Measurements from ENCODE around the gene HMOX2. TPM values are rescaled to one million over a fixed set of nuclear protein-coding genes. Genes with fewer than 3 reads are reported as not detected.

The HMOX2 gene
- total RNA-seq, result 70.1 and 71.5 TPM in 2 replicates

GRCh38 chr16:4475880-4476788 lies at the start of gene HMOX2:
HMOX2 (plus strand) TSS chr16:4476398; CDS start chr16:4505525, 29,127 bp downstream.

DNA sequence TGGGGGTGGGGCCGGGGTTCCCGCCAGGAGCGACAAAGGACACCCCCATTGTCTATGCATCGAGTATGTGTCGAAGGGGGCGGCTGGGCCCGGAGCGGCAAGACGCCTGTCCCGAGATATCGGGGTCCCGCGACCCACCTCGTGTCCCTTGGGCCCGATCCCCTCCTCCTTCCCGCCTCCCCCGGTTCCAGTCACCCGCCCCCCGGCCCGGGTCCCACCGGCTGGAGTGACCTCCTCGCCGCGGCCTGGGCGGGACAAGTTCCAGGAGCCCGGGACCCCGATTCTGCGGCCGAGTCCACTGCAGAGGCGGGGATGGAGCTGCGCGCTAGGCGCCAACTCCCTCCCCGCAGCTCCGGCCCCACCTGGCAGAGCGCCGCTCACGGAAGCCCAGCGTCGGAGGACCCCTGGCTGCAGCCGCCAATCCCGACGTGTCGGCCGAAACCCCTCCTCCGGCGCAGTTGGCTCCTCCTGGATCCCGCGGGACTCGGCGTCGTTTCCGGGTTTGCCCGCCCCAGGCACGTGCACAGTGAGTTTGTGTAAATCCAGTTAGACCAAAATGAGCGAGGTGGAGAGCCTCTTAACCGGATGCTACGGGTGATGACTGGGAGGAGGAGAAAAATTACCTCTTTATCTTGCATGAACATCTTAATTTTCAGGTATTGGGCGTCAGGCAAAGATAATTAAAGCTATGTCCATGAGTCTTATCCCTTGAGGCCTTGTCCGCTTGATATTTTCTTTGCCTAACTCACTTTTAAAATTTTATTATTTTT lies 1.8 kb upstream of the HMOX2 start, which contains the start of gene NMRAL1:
Gene NMRAL1 (minus strand): TSS at position 434 of the 770 bp plus-strand sequence. CDS start 493 bp downstream, outside the sequence.

DNA sequence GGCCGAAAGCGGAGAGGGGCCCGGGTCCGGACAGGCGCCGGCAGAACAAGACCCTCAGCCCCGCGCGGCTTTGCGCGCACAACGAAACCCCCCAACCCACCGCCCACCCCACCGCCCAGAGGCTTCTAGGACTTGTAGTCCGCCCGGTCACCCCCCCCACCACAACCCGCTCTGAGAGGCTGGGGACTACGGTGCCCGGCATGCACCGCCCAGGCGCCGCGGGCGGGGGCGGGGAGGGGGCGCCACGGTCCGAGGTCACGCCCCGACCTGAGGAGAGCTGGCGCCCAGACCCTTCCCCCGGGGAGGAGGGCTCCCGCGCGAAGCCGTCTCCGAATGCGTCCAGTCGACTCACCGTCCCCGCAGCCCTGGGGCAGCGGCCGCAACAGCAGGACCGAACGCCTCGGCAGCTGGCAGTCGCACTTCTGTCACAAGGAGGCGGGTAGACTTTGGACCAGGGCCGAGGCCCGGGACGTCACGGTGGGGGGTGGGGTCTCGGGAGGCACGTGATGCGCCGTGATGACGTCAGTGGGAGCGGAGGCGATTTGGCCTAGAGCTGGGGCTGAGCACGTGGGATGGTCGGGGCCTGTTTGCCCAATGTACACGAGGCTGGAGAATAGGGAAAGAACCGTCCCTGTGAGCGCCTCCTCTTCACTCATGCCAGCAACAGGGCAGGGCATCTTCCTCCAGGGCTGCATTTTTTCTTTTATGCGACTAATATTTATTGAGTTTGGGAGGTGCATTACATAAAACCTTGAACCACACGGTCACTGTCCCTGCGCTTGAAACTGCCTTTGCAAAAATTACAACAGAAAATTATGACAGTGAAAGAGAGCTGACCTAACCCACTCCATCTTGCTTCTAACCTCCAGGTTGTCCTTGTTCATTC lies 62.4 kb downstream of the HMOX2 start, which contains the start of gene CDIP1:
Gene CDIP1 (minus strand): TSS at position 424 of the 886 bp plus-strand sequence. CDS start 24,643 bp downstream, outside the sequence.

GRCh38 chr16:4556112-4556511 lies 79.9 kb downstream of the HMOX2 start, which contains the start of gene C16orf96:
C16orf96 (plus strand) TSS chr16:4556340; CDS start chr16:4556490, 150 bp downstream.

Other genes with a start within 250 kb of the HMOX2 start
- gene SRL, start 234.3 kb upstream of the HMOX2 start, total RNA-seq, result under 0.01 TPM in 1 of 2 replicates, not detected in the other
- 3.7 and 5.7 TPM in 2 replicates for gene TFAP4, start 203.4 kb upstream of the HMOX2 start, total RNA-seq
- gene GLIS2, start 160.3 kb upstream of the HMOX2 start, total RNA-seq, result 2.6 and 4.1 TPM in 2 replicates
- gene PAM16, start 125.1 kb upstream of the HMOX2 start, total RNA-seq, result 11.9 and 24.0 TPM in 2 replicates
- gene VASN, start 104.5 kb upstream of the HMOX2 start, total RNA-seq, result 88.0 and 101 TPM in 2 replicates
- gene CORO7, start 59.8 kb upstream of the HMOX2 start, total RNA-seq, result 10.2 and 14.7 TPM in 2 replicates
- 36.3 and 46.6 TPM in 2 replicates for gene DNAJA3, start 50.5 kb upstream of the HMOX2 start, total RNA-seq
- gene NMRAL1, start 1.8 kb upstream of the HMOX2 start, total RNA-seq, result 58.3 and 68.8 TPM in 2 replicates
- 4.4 and 5.5 TPM in 2 replicates for gene CDIP1, start 62.4 kb downstream of the HMOX2 start, total RNA-seq
- gene C16orf96, start 79.9 kb downstream of the HMOX2 start, total RNA-seq, result not detected in 2 replicates
- 3.2 TPM in 2 replicates for gene UBALD1, start 138.5 kb downstream of the HMOX2 start, total RNA-seq
- 22.2 and 23.0 TPM in 2 replicates for gene MGRN1, start 148.4 kb downstream of the HMOX2 start, total RNA-seq
- gene NUDT16L1, start 217.2 kb downstream of the HMOX2 start, total RNA-seq, result 18.9 and 24.7 TPM in 2 replicates